CD4-positive, alpha-beta T cell (primary cell): ENCODE data around the gene VAMP3. TPM values are rescaled to one million over a fixed set of nuclear protein-coding genes. Genes with fewer than 3 reads are reported as not detected.

ENCODE experiments used
- ATAC-seq: fragments of 200-7000 bp; cut with Tn5 transposase; one replicate; pipeline ENCODE4 v1.10.0; 2022; ENCODE audit warnings: mild to moderate bottlenecking; ENCODE audit not compliant: poor library complexity
- CTCF ChIA-PET: fragments of 350-600 bp; sonication (Branson Sonifier 250); formaldehyde crosslinking; loops from one replicate; lab custom pipeline; 2021; ENCODE audit warnings: antibody characterized with exemption, inconsistent platforms; lab: Charles Lee
- POLR2A ChIA-PET: fragments of 350-600 bp; sonication (Branson Sonifier 250); formaldehyde crosslinking; loops from one replicate; lab custom pipeline; 2021; ENCODE audit warnings: antibody characterized with exemption, inconsistent platforms; lab: Charles Lee
- DNase-seq, 14 experiments: peaks; one replicate each; pipeline ENCODE4 v3.0.0-alpha.2; 2013 to 2020; ENCODE audit warnings: mixed read lengths in 2 of 14
- H3K27ac ChIP-seq, 2 donors: one replicate each; pipeline versions ENCODE4 v1.5.1 to v1.7.0; 2013; ENCODE audit warnings: low read length in 2 of 2, low read depth in 1 of 2, mild to moderate bottlenecking in 1 of 2
- H3K27me3 ChIP-seq, 2 experiments: 1 replicate in 1 of 2; 2 replicates in 1 of 2; pipeline versions ENCODE4 v1.6.1 to v1.7.0; 2013; ENCODE audit warnings: low read length in 2 of 2, control low read depth in 1 of 2, mild to moderate bottlenecking in 1 of 2, moderate library complexity in 1 of 2; ENCODE audit not compliant: insufficient read depth in 2 of 2, control insufficient read depth in 1 of 2
- H3K36me3 ChIP-seq: one replicate; pipeline ENCODE4 v1.6.1; 2013; ENCODE audit warnings: low read length, control low read depth; ENCODE audit not compliant: insufficient read depth
- H3K4me1 ChIP-seq: one replicate; pipeline ENCODE4 v1.6.1; 2013; ENCODE audit warnings: low read length, control low read depth; ENCODE audit not compliant: insufficient read depth
- H3K4me3 ChIP-seq: one replicate; pipeline ENCODE4 v1.5.1; 2013; ENCODE audit warnings: mild to moderate bottlenecking, low read length, moderate library complexity
- H3K9me3 ChIP-seq, 2 experiments: 1 replicate in 1 of 2; 2 replicates in 1 of 2; pipeline versions ENCODE4 v1.6.1 to v1.7.0; 2013; ENCODE audit warnings: low read length in 2 of 2, mild to moderate bottlenecking in 2 of 2, control low read depth in 1 of 2, moderate library complexity in 1 of 2; ENCODE audit not compliant: control insufficient read depth in 1 of 2, insufficient read depth in 1 of 2
- H3K27ac Mint-ChIP-seq: one replicate; pipeline ENCODE4 v1.8.0; 2020; ENCODE audit warnings: mixed read lengths
- H3K27me3 Mint-ChIP-seq: one replicate; pipeline ENCODE4 v1.8.0; 2021; ENCODE audit warnings: mixed read lengths
- H3K36me3 Mint-ChIP-seq: one replicate; pipeline ENCODE4 v1.8.0; 2021; ENCODE audit warnings: low read depth, mixed read lengths
- H3K4me1 Mint-ChIP-seq: one replicate; pipeline ENCODE4 v1.8.0; 2021; ENCODE audit warnings: low read depth, mixed read lengths
- H3K4me3 Mint-ChIP-seq: one replicate; pipeline ENCODE4 v1.8.0; 2020; ENCODE audit warnings: mild to moderate bottlenecking, mixed read lengths
- H3K9me3 Mint-ChIP-seq: one replicate; pipeline ENCODE4 v1.8.0; 2020; ENCODE audit warnings: mixed read lengths
- CTCF ChIP-seq: fragments of 200-600 bp; IDR thresholded peaks from one replicate; pipeline ENCODE4 v1.8.0; 2022; ENCODE audit warnings: antibody characterized with exemption, mild to moderate bottlenecking
- intact Hi-C, 2 experiments: fragments of 100-400 bp; cut with DNase I in 1 of 2; cut with micrococcal nuclease in 1 of 2; formaldehyde crosslinking; loops; one replicate each; pipeline versions ENCODE4 v1.15.1 to v1.9.0; 2023 to 2025; cut with DNase I, micrococcal nuclease
- total RNA-seq, 174 experiments: library from RNA in 2 of 174; stranded (reverse) in 2 of 174; gene quantifications; one replicate each; pipeline ENCODE4 v1.2.3 and lab custom pipeline; 2021 to 2026

VAMP3 gene
- total RNA-seq, 2 experiments from 2014 or later = 76.9 to 87.7 TPM

GRCh38 chr1:7755448-7755847 lies 15.6 kb upstream of the VAMP3 start:
- Histone ChIP-seq H3K4me3 (no peak overlapping the region), H3K27ac (no peak overlapping the region), H3K36me3 (no peaks in the 10 kb centered on the region), H3K9me3 (no peaks in the 10 kb centered on the region), H3K4me1 (peaks cover 15% of the 10 kb centered on the region), H3K27me3 (no peaks in the 10 kb centered on the region)
- no peak for ATAC-seq
- intact Hi-C loops = no loop called here
- Mint-ChIP-seq H3K4me3 (no peak overlapping the region), H3K4me1 (peaks cover 27% of the 10 kb centered on the region), H3K27ac (no peak overlapping the region), H3K36me3 (no peaks in the 10 kb centered on the region), H3K9me3 (no peaks in the 10 kb centered on the region), H3K27me3 (peaks cover 12% of the 10 kb centered on the region)
- ChIA-PET POLR2A (no interaction called here), CTCF (interaction anchor here (0.7 to 1.1 kb wide), 3 partner anchors 88 to 180 kb away, joined by 3 to 5 read pairs (median 4); no protein-coding TSS in a partner anchor)
- no peak for DNase-seq
- TF ChIP-seq CTCF = no peak

DNA sequence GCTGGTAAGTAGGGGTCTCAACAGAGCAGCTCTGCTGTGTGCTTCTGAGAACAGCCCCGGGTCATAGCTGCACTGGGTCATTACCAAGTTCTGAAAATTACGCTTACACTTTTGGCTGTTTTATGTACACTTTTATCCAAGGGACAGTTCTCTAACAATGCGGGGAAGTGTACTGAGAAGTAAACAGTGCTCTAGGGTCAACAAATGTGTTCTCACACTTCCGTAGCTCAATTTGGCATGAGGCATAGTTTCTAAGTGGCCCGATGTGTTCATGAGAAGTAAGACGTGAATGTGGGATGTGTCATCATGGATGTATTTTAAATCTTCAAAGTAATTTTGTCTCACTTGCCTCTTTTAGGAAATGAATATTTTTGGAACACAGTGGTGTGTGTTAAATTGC lies 10.9 kb upstream of the VAMP3 start:
- ChIA-PET CTCF (no interaction called here), POLR2A (interaction anchor here (1.3 kb wide), 1 partner anchor 8 kb away, joined by 3 read pairs; no protein-coding TSS in a partner anchor)
- no peaks in the 10 kb centered on the region for H3K9me3 Mint-ChIP-seq
- intact Hi-C loops = no loop called here
- Histone ChIP-seq H3K27me3 (no peaks in the 10 kb centered on the region), H3K4me3 (no peak overlapping the region), H3K36me3 (no peaks in the 10 kb centered on the region), H3K4me1 (no peaks in the 10 kb centered on the region), H3K9me3 (no peaks in the 10 kb centered on the region), H3K27ac (no peak overlapping the region)
- no peak for DNase-seq
- no peaks in the 10 kb centered on the region for H3K4me1 Mint-ChIP-seq
- no peak overlapping the region for H3K4me3 Mint-ChIP-seq
- H3K27ac Mint-ChIP-seq = no peak overlapping the region
- TF ChIP-seq CTCF = no peak
- no peak for ATAC-seq
- H3K36me3 Mint-ChIP-seq = no peaks in the 10 kb centered on the region
- peaks cover 8% of the 10 kb centered on the region for H3K27me3 Mint-ChIP-seq

GRCh38 chr1:7761103-7761502 lies 10.0 kb upstream of the VAMP3 start:
- Mint-ChIP-seq H3K4me3 (no peak overlapping the region), H3K27ac (no peak overlapping the region), H3K36me3 (no peaks in the 10 kb centered on the region), H3K27me3 (peaks cover 5% of the 10 kb centered on the region), H3K4me1 (no peaks in the 10 kb centered on the region), H3K9me3 (no peaks in the 10 kb centered on the region)
- POLR2A ChIA-PET = interaction anchor here (1.3 kb wide), 1 partner anchor 9 kb away, joined by 3 read pairs; no protein-coding TSS in a partner anchor
- H3K4me1 ChIP-seq = no peaks in the 10 kb centered on the region
- H3K27ac ChIP-seq = no peak overlapping the region
- H3K27me3 ChIP-seq = no peaks in the 10 kb centered on the region
- no peak for DNase-seq
- no peak for ATAC-seq
- no peaks in the 10 kb centered on the region for H3K9me3 ChIP-seq
- no peaks in the 10 kb centered on the region for H3K36me3 ChIP-seq
- intact Hi-C loops = no loop called here
- no peak overlapping the region for H3K4me3 ChIP-seq
- no peak for TF ChIP-seq CTCF
- CTCF ChIA-PET = no interaction called here
